GM13977 (cell line): Measurements from ENCODE around the gene LRRC32.
A peak's percentile ranks its signal among the peaks of the same experiment; 100 is the strongest.

Experiments
- DNase-seq: peaks from one replicate; pipeline ENCODE4 v3.0.0; 2012; ENCODE audit warnings: low spot score
- in situ Hi-C: fragments of 300-500 bp; cut with MboI; formaldehyde crosslinking; loops from one replicate; pipeline ENCODE4 v1.12.0; 2022; ENCODE audit warnings: low sequenced_read_pairs, low pct_unique_long_range_greater_than_20kb, mixed read lengths, inconsistent platforms; ENCODE audit not compliant: unreplicated experiment
- TF ChIP-seq, protein P1 (sequence below): IDR thresholded peaks from 2 replicates; pipeline ENCODE4 v1.5.1; 2012; ENCODE audit warnings: mild to moderate bottlenecking, control low read depth; ENCODE audit not compliant: insufficient read depth; ENCODE audit errors: extremely low read depth, missing control alignments

LRRC32 gene

DNA sequence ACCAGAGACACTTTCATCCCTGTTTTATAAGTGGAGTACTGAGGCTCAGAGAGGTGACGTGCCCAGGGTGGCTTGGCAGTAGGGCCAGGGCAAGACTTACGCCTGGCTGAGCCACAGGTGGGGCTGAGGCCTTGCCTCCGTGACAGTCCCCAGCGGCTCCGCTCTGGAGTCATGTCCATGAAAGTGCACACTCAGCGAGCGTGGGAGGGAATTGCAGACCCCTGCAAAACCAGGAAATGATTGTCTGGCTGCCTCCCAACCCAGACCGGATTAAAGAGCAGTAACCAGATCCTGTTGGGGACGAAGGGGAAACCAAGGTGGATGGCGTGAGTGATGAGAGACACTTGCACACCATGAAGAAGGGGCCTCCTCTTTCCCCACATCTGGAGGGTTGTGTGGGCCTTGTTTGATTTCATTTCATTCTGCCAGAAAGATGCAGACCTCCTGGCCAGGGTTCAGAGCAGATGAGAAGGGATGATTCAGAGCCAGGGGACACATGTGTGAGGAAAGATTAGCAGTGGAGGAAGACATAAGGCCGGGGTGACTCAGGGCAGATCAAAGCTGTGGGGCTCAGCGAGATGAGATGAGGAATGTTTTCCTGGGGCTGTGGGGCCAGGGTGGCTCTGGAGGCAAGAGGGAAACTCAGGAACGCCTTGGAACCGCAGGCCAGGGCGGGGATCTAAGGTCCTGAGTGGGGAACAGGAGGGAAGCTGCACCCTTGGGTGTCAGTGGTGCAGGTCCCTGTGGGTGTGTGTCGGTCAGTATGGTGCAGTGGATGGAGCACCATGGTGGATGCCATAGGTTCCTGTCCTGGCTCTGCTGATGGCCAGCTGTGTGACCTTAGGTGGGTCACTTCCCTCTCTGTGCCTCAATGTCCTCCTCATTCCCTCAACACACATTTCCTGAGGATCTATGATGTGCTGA, 29.9 kb upstream of the LRRC32 start:
- TF ChIP-seq, protein P1, sequence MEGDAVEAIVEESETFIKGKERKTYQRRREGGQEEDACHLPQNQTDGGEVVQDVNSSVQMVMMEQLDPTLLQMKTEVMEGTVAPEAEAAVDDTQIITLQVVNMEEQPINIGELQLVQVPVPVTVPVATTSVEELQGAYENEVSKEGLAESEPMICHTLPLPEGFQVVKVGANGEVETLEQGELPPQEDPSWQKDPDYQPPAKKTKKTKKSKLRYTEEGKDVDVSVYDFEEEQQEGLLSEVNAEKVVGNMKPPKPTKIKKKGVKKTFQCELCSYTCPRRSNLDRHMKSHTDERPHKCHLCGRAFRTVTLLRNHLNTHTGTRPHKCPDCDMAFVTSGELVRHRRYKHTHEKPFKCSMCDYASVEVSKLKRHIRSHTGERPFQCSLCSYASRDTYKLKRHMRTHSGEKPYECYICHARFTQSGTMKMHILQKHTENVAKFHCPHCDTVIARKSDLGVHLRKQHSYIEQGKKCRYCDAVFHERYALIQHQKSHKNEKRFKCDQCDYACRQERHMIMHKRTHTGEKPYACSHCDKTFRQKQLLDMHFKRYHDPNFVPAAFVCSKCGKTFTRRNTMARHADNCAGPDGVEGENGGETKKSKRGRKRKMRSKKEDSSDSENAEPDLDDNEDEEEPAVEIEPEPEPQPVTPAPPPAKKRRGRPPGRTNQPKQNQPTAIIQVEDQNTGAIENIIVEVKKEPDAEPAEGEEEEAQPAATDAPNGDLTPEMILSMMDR = no peak
- no peak for DNase-seq
- in situ Hi-C loops = no loop called here

GRCh38 chr11:76699451-76700091, 29.0 kb upstream of the LRRC32 start:
- TF ChIP-seq, protein P1 = no peak
- DNase-seq = no peak
- in situ Hi-C loops = no loop called here

DNA sequence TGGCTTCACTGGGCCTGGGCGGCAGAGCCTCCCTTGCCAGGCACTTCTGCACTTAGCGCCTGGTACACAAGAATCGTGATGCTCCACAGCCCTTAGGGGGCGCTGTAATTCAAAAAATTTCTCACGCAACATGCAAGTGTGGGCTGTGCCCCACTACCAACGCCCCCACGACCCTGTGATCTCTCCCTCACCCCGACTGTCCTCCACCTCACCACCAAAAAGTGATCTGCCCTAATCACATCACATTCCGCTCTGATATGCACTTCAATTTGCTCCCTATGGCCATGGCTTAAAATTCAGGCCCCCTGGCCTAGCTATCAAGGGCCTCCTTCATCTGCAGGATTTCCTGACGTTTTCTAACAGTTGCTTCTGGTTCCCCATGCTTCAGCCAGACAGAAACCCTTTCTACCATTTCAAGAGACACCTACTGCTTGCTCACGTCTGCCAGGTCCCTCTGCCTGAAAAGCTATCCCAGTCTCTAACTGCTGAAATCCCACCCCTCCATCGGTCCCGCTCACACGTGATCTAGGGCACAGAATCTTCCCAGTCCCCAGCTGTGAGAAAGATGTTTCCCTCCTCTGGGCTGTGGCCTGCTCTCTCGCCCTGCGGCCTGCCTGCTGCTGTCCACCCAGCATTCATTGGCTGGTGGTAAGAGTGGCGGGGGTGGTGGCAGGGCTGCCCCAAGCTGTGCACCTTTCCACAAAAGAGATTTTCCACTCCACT, 27.9 kb upstream of the LRRC32 start:
- in situ Hi-C loops = no loop called here
- DNase-seq = no peak

GRCh38 chr11:76696756-76697155, 26.2 kb upstream of the LRRC32 start:
- DNase-seq = no peak
- TF ChIP-seq, protein P1 = no peak
- in situ Hi-C loops = no loop called here

More for the DNA sequence above, 27.9 kb upstream of the LRRC32 start:
- TF ChIP-seq, protein P1 = peak; percentile 51

- in situ Hi-C loops = no loop called here
- DNase-seq = no peak
- TF ChIP-seq, protein P1 = no peak
These were observed 25.2 kb upstream of the LRRC32 start for GRCh38 chr11:76695771-76696170.

DNA sequence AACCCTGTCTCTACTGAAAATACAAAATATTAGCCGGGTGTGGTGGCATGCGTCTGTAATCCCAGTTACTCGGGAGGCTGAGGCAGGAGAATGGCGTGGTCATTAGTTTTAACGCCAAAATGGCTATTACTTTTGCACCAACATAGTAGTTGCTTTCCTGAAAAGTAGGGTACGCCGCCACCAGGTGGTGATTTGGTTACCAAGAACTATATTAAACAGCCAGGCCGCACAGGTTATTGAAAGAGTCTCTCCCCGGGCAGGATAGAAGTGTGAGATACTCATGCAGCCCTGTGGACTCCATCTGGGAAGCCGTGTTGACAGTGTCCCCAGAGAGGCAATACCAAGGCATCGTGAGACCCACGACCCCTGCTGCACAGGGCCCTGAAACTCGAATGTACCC, 24.6 kb upstream of the LRRC32 start:
- TF ChIP-seq, protein P1 = no peak
- in situ Hi-C loops = no loop called here
- DNase-seq = no peak
